ENCODE measurements around the gene PP2D1.
"Not testable (repeated sequence)": the region's sequence is repeated elsewhere in the genome, so short reads cannot be mapped to it uniquely, and the experiment has no call there.

Gene PP2D1

DNA sequence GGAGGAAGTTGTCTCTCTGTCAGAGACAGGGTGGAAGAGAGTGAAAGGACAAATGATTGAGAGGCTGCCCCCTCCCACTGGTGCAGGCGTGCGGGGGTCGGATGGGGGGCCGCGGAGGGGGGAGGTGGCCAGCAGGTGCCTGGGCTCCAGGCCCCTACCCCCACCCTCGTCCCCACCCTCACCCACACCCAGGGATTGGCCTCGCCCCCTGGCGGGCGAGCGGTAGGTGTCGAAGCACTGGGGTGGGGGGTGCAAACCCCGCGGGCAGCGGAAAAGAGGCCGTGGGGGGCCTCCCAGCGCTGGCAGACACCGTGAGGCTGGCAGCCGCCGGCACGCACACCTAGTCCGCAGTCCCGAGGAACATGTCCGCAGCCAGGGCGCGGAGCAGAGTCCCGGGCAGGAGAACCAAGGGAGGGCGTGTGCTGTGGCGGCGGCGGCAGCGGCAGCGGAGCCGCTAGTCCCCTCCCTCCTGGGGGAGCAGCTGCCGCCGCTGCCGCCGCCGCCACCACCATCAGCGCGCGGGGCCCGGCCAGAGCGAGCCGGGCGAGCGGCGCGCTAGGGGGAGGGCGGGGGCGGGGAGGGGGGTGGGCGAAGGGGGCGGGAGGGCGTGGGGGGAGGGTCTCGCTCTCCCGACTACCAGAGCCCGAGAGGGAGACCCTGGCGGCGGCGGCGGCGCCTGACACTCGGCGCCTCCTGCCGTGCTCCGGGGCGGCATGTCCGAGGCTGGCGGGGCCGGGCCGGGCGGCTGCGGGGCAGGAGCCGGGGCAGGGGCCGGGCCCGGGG, 27.9 kb upstream of the PP2D1 start, which contains the start of gene KAT2B:
Gene KAT2B, plus strand, starts transcription at position 682 of the 783 bp plus-strand sequence. Its CDS starts 32 bp downstream, at position 714.
- DNase-seq (ENCODE audit: low spot score), result peak; percentile 87

DNA sequence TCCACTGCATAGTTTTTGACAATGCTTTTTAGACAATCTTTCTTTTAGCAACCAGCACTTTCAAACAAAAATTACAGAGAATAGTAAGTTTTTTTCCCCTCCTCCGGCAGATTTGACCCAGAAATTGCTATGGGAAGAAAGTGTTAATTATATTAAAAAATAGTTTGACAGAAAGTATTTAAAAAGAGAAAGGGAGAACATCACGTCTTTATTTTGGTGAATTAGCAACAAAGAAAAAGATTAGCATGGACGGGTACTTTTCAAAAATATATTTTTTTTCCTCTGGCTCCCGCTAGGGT, 27.4 kb upstream of the PP2D1 start:
- no peak for DNase-seq (ENCODE audit: low spot score)

DNA sequence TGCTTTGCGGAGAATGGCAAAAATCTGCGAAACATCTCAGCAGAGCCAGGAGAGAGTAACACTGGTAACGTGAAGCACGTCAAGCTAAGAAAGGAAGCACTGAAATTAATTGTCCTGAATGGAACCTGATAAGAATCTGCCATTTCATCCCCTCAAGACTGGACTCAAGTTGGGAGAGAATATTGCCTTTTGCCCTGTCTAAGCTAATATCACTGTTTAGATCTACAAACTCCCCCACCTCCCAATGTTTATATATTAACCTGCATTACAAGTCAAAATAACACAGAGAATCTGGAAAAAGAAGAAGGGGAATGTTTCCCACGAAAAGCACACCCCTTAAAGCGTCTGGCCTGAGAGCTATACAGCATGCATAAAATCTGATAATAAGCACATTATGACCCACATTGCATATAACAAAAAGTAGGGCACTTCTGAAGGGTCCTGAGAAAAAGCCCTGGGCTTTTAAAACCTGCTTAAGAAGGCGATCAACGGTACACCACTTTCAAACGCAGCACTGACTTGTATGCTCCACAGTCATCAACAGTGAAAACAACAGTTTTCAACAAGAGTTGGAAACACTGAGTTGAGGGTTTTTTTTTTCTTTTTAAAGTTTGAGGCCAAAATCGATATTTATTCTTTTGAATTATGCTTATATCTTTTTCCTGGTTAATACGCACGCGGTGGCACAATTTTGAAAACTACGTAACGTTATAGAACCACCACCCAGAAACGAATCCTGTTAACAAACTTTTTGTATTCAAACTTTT, 26.8 kb upstream of the PP2D1 start:
- DNase-seq (ENCODE audit: low spot score), result no peak

DNA sequence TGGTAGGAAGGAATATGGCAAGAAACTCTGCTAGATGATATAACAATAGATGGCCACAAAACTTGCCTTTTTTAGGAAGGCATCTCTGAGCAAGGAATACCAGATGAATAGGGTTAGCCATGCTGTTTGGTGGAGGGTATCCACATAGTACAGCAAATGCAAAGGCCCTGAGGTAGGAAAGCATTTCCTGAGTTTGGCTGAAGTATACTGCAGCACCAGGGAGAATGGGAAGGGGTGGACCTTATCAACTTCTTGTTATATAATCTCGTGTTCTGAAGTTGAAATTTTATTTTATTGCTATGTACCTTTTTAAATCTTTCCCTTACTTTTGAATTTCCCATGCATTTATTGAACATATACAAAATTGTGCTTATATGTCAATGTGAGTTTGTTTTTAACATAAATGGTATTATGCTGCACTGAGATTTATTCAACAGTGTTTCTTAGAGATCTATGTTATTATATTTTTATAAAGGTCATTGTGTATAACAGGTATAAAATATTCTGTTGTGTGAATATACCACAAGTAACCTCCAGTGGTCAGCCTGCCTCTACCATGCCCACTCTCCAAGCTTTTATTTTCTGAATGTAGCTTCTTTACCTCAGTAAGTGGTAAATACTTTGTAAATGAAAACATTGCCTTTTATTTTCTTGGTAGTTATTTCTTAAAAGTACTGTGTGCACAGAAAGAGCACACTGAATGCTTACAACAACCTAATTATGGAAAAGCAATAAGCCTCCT, 25.4 kb upstream of the PP2D1 start:
- DNase-seq (ENCODE audit: low spot score), result no peak

DNA sequence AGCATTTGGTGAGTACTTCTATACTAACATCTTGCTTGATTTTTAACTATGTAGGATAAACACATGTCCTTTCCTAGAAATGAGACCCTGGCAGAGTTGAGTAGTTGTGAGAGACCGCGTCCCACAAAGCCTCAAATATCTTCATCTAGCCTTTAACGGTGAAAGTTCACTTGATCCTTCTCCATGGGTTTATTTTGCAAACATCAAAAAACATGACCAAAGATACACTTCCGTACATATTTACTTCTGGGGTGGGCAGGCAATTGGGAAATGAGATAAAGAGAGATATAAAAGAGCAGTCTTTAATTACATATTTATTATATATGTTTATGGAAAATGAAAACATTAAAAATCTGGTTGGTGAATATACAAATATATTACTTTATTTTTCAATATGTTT, 23.0 kb upstream of the PP2D1 start:
- no peak for DNase-seq (ENCODE audit: low spot score)

DNA sequence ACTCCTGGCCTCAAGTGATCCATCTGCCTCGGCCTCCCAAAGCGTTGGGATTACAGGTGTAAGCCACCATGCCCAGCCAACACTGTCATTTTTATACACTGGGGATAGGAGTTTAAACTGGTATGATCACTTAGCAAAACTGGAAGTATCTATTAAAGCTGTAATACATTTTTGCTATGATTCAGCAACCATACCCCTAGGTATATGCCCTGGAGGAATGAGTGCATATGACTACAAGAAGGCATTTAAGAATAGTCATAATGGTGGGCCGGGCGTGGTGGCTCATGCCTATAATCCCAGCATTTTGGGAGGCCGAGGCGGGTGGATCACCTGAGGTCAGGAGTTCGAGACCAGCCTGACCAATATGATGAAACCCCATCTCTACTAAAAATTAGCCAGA, 19.9 kb upstream of the PP2D1 start:
- DNase-seq (ENCODE audit: low spot score), result not testable (repeated sequence)

DNA sequence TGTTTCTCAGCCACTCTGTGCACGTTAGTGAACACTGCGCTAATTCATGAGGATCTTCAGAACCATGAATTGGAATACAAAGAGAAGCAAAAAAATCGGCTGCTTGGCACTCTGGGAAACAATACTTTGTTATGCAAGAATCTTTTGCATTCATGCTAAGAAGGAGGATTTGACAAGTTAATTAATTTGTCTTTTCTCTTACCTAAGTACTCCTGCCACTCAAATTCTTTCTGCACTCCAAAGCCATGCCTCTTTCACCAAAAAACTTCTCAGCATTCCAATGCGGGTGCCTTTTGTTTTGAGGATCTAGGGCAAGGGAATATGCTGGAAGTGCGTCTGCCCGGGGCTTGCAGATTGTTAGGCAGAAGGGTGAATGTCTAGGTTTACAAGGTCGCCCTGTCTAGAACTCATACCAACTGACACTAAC, 16.9 kb upstream of the PP2D1 start:
- no peak for DNase-seq (ENCODE audit: low spot score)

DNA sequence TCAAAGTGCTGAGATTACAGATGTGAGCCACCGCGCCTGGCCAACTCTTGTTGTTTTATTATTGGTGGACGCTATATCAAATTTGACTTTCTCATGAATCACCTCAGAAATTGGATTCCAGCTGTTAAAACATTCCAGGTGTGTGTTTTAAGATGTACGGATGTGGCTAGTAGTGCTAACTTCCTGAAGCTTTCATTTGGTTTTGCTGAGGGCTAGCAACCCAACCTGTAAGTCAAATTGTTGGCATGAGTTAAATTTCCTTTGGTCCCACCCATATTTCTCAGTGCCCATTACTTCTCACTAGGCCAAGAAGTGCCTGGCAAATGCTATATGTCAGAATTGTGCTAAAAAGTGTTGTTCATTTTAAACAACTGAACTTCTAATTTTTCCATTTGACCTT, 15.1 kb upstream of the PP2D1 start:
- no peak for DNase-seq (ENCODE audit: low spot score)

DNA sequence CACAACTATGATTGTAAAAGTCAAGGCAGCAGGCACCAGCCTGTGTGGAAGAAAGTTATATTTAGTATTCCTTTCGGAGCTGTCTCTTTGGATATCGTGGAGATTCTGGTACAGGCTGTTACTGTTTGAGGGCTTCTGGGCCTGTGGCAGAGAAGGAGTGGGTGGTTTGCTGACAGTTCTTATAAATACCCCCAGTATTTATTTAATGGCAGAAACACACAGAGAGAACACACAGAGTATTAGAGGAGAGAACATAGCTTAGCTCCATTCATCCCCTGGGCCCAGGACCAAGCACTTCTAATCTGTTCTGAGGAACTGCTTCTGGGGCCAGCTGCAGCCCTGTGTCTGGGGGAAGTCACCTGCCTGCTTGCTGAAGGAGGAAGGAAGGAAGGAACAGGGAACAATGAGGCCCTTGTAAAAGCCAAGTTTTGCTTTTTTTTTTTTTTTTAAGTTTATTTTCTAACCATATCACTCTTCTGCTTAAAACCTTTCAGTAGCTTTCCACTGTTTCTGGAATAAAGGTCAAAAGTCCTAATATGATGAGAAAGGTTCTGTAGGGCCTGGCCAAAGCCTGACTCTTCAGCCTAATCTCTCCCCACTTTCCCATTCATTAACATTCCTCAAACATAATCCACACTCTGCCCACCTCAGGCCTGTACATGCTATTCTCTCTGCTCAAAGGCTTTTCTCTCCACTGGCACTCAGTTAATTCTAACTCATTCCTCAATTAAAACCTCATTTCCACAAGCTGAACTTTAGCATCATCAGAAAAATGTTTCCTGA, 11.8 kb upstream of the PP2D1 start:
- DNase-seq (ENCODE audit: low spot score), result no peak

DNA sequence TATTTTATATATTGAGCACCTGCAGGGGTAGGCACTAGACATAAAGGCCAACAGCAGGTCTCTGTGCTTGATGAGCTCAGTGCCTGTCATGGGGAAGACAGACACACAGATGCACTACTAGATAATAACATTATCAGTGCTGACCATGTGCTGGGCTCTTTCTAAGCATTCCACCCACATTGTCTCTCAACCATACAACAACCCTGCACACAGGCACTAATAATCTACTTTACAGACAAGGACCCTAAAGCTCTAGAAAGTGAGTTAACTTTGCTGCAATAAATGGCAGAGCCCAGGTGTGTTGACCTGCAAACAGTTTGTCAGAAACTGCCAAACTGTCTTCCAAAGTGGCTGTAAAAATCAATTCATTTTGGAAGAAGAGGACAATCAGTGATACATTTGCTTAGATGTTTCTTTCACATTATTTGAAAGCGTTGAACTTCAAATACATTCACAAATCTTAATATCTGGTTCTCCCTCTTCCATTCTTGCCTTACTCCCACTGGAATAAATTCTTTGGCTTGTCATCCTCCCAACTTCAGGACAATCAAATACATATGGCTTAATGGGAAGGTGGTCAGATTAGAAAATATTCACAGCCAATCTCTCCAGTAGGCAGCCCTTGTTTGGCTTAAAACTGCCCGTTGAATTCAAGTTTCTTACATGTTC, 11.0 kb upstream of the PP2D1 start:
- DNase-seq (ENCODE audit: low spot score), result no peak

DNA sequence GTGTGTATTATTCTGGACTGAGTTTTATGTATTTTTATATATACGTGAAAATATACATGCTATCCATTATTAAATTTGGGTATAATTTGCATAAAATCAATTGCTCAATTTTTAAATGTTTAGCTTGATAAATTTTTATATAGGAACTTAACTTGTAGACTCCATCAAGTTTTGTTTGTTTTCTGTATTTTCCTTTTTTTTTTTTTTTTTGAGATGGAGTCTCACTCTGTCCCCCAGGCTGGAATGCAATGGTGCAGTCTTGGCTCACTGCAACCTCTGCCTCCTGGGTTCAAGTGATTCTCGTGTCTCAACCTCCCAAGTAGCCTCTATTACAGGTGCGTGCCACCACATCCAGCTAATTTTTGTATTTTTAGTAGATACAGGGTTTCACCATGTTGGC, 4.0 kb upstream of the PP2D1 start:
- DNase-seq (ENCODE audit: low spot score), result not testable (repeated sequence)

DNA sequence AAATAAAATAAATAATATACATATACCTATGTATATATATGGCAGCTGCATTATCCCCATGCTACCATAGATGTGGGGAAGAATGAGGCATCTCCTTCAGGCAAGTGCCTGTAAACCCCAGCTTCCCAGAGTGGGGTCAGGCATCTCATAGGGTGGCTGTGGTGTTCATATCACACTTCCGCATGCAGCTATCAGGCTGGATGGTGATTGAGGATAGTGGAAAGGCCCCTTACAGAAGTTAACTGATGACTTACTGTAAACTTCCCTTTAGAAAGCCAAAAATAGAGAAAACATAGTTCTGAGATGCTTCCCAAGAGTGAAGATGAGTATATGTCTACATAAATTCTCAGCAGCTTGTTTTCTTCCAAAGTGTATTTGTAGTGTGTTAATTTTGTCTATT, 3.5 kb upstream of the PP2D1 start:
- DNase-seq (ENCODE audit: low spot score), result no peak

DNA sequence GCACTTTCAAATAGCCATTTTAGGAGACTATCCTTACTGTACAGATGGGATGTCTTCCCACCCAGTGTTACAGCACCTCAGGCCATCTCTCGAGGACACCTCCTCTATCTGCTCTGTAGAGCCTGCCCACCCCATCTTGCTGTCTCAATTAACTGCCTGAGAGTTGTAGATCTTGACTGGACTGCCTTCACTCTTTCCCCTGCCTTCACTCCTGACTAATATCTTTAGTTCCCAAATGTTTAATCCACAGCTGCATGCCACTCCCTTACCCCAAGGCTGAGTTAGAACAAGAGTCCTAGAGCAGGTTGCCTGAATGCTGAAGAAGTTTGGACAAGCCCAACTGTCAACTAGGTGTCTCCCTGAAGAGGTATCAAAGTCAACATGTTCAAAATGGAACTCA, 1.3 kb upstream of the PP2D1 start:
- DNase-seq (ENCODE audit: low spot score), result no peak

DNA sequence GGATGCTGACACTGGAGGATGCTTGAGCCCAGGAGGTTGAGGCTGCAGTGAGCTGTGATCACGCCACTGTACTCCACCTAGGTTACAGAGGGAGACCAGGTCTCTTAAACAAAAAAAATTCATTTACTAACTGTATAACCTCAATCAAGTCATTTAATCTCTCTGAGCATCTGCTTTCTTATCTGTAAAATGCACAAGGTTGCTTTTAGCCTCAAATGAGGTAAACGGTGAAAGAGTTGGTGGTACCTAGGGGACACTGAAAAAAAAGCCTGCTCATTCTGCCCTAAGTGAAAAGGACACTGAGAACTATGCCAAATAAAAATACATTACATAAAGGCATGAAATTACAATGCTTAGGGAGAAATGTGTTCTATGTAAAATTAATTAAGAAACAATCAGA, 3.4 kb downstream of the PP2D1 start:
- no peak for DNase-seq (ENCODE audit: low spot score)

DNA sequence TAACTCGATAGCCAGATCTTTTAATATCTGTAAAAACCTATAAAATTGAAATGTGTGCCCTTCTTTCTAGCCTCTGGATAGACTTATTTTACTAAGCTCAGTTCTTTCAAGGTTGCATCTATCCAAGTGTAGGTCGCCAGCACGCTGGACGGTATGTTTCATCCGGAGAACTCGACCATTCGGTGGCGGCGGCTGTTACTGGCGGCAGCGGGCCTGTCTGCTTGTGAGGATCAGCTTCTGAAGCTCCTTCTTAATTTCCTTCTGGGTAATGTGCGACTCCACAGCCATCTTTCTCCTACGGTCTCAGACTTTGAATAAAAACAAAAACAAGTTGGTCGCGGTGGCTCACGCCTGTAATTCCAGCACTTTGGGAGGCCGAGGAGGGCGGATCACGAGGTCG, 4.1 kb downstream of the PP2D1 start:
- no peak for DNase-seq (ENCODE audit: low spot score)

DNA sequence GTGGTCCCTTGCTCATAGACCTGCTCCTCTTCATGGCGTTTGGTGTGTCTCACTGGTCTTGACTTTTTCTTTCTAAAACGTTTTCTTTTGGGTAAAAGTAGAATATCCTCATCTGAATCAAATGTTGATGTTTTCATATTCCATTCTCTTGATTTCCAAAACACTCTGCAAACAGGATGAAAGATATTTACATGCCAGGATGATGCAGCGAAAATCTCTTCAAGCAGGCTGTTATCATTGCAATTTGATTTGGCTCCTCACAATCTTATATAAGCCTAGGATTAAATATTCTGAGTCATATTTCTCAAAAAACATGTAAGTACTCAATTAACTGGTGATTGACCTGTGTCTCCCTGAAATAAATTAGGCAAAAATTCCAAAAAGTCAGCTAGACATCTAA, 10.1 kb downstream of the PP2D1 start:
- no peak for DNase-seq (ENCODE audit: low spot score)

DNA sequence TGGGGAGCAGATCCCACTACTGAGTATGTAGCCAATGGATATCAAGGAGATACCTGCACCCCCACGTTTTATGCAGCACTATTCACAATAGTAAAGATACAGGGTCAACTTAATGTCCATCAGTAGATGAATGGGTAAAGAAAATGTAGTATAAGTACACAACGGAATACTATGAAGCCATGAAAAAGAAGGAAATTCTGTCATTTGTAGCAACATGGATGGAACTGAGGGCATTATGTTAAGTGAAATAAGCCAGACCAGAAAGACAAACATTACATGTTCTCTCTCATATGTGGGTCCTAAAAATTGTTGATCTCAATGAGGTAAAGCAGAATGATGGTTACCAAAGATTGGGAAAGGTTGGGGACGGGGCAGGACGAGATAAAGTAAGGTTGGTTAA, 14.6 kb downstream of the PP2D1 start:
- DNase-seq (ENCODE audit: low spot score), result no peak

DNA sequence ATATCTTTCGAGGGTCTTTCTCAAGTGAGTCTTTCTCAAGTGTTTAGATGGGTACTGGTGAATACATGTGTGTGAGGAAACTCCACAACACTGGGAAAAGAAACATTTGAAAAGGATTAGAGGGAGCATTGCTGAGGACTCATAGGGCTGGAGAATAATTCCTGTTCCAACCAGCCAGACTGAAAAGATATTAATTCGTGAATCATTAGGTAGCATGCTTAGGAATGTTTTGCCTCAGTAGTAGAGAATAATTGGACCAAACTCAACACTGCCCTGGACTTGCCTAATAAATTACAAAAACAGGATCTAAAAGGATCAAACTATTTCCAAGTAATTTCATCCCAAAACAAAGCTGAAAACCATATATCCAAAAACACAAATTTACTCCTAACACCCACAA, 17.3 kb downstream of the PP2D1 start:
- no peak for DNase-seq (ENCODE audit: low spot score)

DNA sequence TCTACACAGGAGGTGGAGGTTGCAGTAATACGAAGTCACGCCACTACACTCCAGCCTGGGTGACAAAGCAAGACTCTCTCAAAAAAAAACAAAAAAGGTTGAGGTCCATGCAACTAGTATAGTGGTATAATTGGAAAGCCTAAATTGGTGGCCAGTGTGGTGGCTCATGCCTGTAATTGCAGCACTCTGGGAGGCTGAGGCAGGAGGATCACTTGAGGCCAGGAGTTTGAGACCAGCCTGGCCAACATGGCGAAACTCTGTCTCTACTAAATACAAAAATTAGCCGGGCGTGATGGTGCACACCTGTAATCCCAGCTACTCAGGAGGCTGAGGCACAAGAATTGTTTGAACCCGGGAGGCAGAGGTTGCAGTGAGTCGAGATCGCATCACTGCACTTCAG, 23.2 kb downstream of the PP2D1 start:
- DNase-seq (ENCODE audit: low spot score), result not testable (repeated sequence)

DNA sequence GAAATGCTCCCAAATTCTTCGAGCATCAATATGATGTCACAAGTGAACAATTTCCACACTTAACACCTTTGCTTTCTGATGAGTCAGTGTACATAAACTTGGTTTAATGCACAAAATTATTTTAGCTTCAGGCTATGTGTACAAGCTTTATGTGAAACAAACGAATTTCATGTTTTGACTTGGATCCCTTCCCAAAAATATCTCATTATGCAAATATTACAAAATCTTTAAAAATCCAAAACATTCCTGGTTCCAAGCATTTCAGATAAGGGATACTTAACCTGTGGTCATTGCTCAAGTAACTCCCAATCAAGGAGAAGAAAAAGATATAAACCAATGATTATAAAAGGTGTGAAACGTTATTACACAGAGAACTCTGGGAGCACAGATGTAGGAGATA, 40.0 kb downstream of the PP2D1 start:
- no peak for DNase-seq (ENCODE audit: low spot score)

DNA sequence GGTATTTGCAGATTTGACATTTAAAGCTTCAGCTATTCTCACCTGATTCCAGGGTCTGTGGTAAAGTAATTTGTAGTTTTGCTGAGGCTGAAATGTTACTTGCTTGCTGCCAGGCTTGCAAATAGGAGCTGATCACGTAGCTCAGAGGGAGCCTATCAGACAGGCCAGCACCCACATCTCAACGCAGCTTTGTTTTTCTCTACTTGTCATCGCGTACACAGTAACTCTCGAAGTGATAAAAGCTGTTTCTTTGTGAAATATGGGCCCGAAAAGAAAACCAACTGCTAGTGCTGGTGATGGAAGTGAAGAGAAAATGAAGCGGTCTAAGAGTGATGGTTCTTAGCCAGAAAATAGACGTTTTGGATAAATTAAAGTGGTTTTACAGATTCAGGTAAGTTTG, 41.7 kb downstream of the PP2D1 start:
- no peak for DNase-seq (ENCODE audit: low spot score)

DNA sequence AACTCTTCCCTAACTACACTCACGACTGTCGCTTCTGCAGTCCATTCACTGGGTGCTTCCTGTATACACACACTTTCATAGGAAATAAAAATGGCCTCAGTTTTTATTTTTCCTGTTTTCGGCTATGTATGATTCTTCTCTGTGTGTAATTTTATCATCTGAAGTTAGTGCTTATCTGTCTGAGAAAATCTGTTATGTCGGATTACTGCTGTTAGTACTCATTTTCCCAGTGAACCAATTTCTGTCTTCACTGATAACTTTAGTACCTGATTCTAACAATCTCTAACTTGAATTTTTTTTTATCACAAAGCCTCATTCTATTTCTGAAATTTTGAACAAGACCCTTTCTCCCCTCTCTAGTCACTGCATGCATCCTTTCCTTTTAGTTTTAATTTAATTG, 44.3 kb downstream of the PP2D1 start:
- DNase-seq (ENCODE audit: low spot score), result no peak

All from AG08396 (cell line).